Tibial nerve (tissue), 4 donors: ENCODE data around the gene CD55. TPM values are rescaled to one million over a fixed set of nuclear protein-coding genes. Genes with fewer than 3 reads are reported as not detected.

Source experiments
- DNase-seq, 2 donors: peaks; one replicate each; pipeline ENCODE4 v3.0.0-alpha.2; 2019; ENCODE audit warnings: low spot score in 2 of 2
- H3K27ac ChIP-seq, 4 donors: fragments of 200-600 bp; sonication (generic) in 3 of 4; one replicate each; pipeline ENCODE4 v1.5.1; 2017 to 2019; ENCODE audit warnings: mild to moderate bottlenecking in 1 of 4
- H3K27me3 ChIP-seq, 2 donors: fragments of 200-600 bp; sonication (generic) in 1 of 2; one replicate each; pipeline versions ENCODE4 v1.5.1 to v1.6.0; 2017 to 2019
- H3K36me3 ChIP-seq, 3 donors: fragments of 200-600 bp; sonication (generic); one replicate each; pipeline ENCODE4 v1.5.1; 2018 to 2019
- H3K4me1 ChIP-seq, 4 donors: fragments of 200-600 bp; sonication (generic) in 3 of 4; one replicate each; pipeline ENCODE4 v1.5.1; 2017 to 2019
- H3K4me3 ChIP-seq, 4 donors: fragments of 200-600 bp; sonication (generic) in 3 of 4; one replicate each; pipeline ENCODE4 v1.5.1; 2017 to 2019; ENCODE audit warnings: mild to moderate bottlenecking in 1 of 4, moderate library complexity in 1 of 4
- H3K9me3 ChIP-seq, 4 donors: fragments of 200-600 bp; sonication (generic) in 3 of 4; one replicate each; pipeline ENCODE4 v1.5.1; 2017 to 2019
- CTCF ChIP-seq, 5 experiments: fragments of 200-600 bp in 3 of 5; fragments of 450-650 bp in 2 of 5; sonication (generic) in 3 of 5; IDR thresholded peaks; one replicate each; pipeline ENCODE4 v1.5.1; 2016 to 2019; ENCODE audit warnings: antibody characterized with exemption in 5 of 5, mild to moderate bottlenecking in 3 of 5, moderate library complexity in 2 of 5
- EP300 ChIP-seq, 2 donors: sonication (generic); formaldehyde crosslinking; IDR thresholded peaks; one replicate each; pipeline ENCODE4 v1.6.1; 2017; ENCODE audit warnings: antibody characterized with exemption in 2 of 2, mild to moderate bottlenecking in 1 of 2
- POLR2A ChIP-seq, 2 donors: fragments of 450-650 bp; IDR thresholded peaks; one replicate each; pipeline ENCODE4 v1.6.1; 2017; ENCODE audit warnings: antibody characterized with exemption in 2 of 2, mild to moderate bottlenecking in 2 of 2, moderate library complexity in 2 of 2
- WGBS, 2 donors: methylation state at CpG; one replicate each; pipeline ENCODE4 v1.1.5; 2018; 5-methylcytosine and 5-hydroxymethylcytosine counted together
- total RNA-seq, 4 donors: library from RNA; depleted of rRNA; stranded (reverse); fragments of >200 nt; gene quantifications; one replicate each; pipeline ENCODE4 v1.1.0, GENCODE V29; 2016

CD55 gene
- total RNA-seq, 4 donors from 2014 or later = 60.8 to 94.2 (median 89.6) TPM

- TF ChIP-seq EP300 (IDR thresholded peaks at IDR 0.05) (no peak), POLR2A (IDR thresholded peaks at IDR 0.05) (no peak), CTCF (IDR thresholded peaks at IDR 0.05) (no peak)
- no peaks in the 10 kb centered on the region for H3K9me3 ChIP-seq
- no peak overlapping the region for H3K4me3 ChIP-seq
- no peak overlapping the region for H3K27ac ChIP-seq
- DNase-seq = no peak
- no peaks in the 10 kb centered on the region for H3K27me3 ChIP-seq
- WGBS, 2 donors = 72 to 79% methylated on average over 2 of the region's 2 CpGs
- H3K36me3 ChIP-seq = peaks cover 0 to 59% (median 0%) of the 10 kb centered on the region in 3 donors
- no peaks in the 10 kb centered on the region for H3K4me1 ChIP-seq
Observed at GRCh38 chr1:207361889-207362288, 40.4 kb downstream of the CD55 start.

- no peaks in the 10 kb centered on the region for H3K27me3 ChIP-seq
- no peak for TF ChIP-seq CTCF (IDR thresholded peaks at IDR 0.05)
- TF ChIP-seq POLR2A (IDR thresholded peaks at IDR 0.05) = no peak
- TF ChIP-seq EP300 (IDR thresholded peaks at IDR 0.05) = no peak
- H3K4me1 ChIP-seq = no peaks in the 10 kb centered on the region
- no peaks in the 10 kb centered on the region for H3K9me3 ChIP-seq
- WGBS, 2 donors = 93 to 94% methylated on average over 6 of the region's 6 CpGs
- peaks cover 0 to 59% (median 0%) of the 10 kb centered on the region in 3 donors for H3K36me3 ChIP-seq
- H3K27ac ChIP-seq = no peak overlapping the region
- DNase-seq = no peak
- H3K4me3 ChIP-seq = no peak overlapping the region
Observed at GRCh38 chr1:207362962-207363860, 41.7 kb downstream of the CD55 start.

GRCh38 chr1:207363871-207364270 is 42.4 kb downstream of the CD55 start:
- H3K36me3 ChIP-seq = peaks cover 0 to 59% (median 0%) of the 10 kb centered on the region in 3 donors
- H3K9me3 ChIP-seq = no peaks in the 10 kb centered on the region
- no peak for DNase-seq
- no peak overlapping the region for H3K4me3 ChIP-seq
- no peak for TF ChIP-seq POLR2A (IDR thresholded peaks at IDR 0.05)
- TF ChIP-seq CTCF (IDR thresholded peaks at IDR 0.05) = no peak
- no peak for TF ChIP-seq EP300 (IDR thresholded peaks at IDR 0.05)
- no peaks in the 10 kb centered on the region for H3K27me3 ChIP-seq
- no peak overlapping the region for H3K27ac ChIP-seq
- no peaks in the 10 kb centered on the region for H3K4me1 ChIP-seq

- no peak overlapping the region for H3K27ac ChIP-seq
- no peaks in the 10 kb centered on the region for H3K9me3 ChIP-seq
- no peak for DNase-seq
- no peaks in the 10 kb centered on the region for H3K27me3 ChIP-seq
- peaks cover 0 to 57% (median 0%) of the 10 kb centered on the region in 3 donors for H3K36me3 ChIP-seq
- H3K4me1 ChIP-seq = no peaks in the 10 kb centered on the region
- 65 to 68% methylated on average over 1 of the region's 1 CpG for WGBS, 2 donors
- TF ChIP-seq POLR2A (IDR thresholded peaks at IDR 0.05) = no peak
- TF ChIP-seq CTCF (IDR thresholded peaks at IDR 0.05) = no peak
- TF ChIP-seq EP300 (IDR thresholded peaks at IDR 0.05) = no peak
- no peak overlapping the region for H3K4me3 ChIP-seq
Observed at GRCh38 chr1:207364614-207365013, 43.1 kb downstream of the CD55 start.

- no peaks in the 10 kb centered on the region for H3K9me3 ChIP-seq
- TF ChIP-seq POLR2A (IDR thresholded peaks at IDR 0.05) (no peak), CTCF (IDR thresholded peaks at IDR 0.05) (no peak), EP300 (IDR thresholded peaks at IDR 0.05) (no peak)
- peaks cover 0 to 53% (median 0%) of the 10 kb centered on the region in 3 donors for H3K36me3 ChIP-seq
- no peaks in the 10 kb centered on the region for H3K4me1 ChIP-seq
- H3K27ac ChIP-seq = no peak overlapping the region
- H3K27me3 ChIP-seq = no peaks in the 10 kb centered on the region
- no peak for DNase-seq
- WGBS, 2 donors = 90 to 94% methylated on average over 2 of the region's 2 CpGs
- H3K4me3 ChIP-seq = no peak overlapping the region
Observed at GRCh38 chr1:207365063-207365462, 43.6 kb downstream of the CD55 start.
